GM12891 (cell line): Measurements from ENCODE around the gene BDNF.

Experiments used
- DNase-seq: peaks from one replicate; pipeline ENCODE4 v3.0.0; 2011; ENCODE audit warnings: low spot score; ENCODE audit not compliant: insufficient read length
- FAIRE-seq: peaks from 2 replicates; lab custom pipeline; 2011; peaks lifted over from hg19 to GRCh38; lab: Jason Lieb, UNC
- PAX5 ChIP-seq: IDR thresholded peaks from 2 replicates; pipeline ENCODE4 v1.6.1; 2011; ENCODE audit warnings: low read length, moderate library complexity, mild to moderate bottlenecking; ENCODE audit not compliant: insufficient read depth, severe bottlenecking
- POLR2A ChIP-seq: IDR thresholded peaks from 2 replicates; pipeline ENCODE4 v1.6.1; 2011; ENCODE audit warnings: low read depth, low read length, control low read depth
- POLR2AphosphoS5 ChIP-seq: IDR thresholded peaks from 2 replicates; pipeline ENCODE4 v1.6.1; 2011; ENCODE audit warnings: low read depth, low read length, control low read depth
- POU2F2 ChIP-seq: IDR thresholded peaks from 2 replicates; pipeline ENCODE4 v1.6.1; 2011; ENCODE audit warnings: low read depth, mild to moderate bottlenecking, control low read depth, low read length, moderate library complexity
- SPI1 ChIP-seq: IDR thresholded peaks from 2 replicates; pipeline ENCODE4 v1.6.1; 2011; ENCODE audit warnings: low read depth, low read length, control low read depth
- TAF1 ChIP-seq: IDR thresholded peaks from 2 replicates; pipeline ENCODE4 v1.6.1; 2011; ENCODE audit warnings: low read depth, low read length, control low read depth

BDNF gene

DNA sequence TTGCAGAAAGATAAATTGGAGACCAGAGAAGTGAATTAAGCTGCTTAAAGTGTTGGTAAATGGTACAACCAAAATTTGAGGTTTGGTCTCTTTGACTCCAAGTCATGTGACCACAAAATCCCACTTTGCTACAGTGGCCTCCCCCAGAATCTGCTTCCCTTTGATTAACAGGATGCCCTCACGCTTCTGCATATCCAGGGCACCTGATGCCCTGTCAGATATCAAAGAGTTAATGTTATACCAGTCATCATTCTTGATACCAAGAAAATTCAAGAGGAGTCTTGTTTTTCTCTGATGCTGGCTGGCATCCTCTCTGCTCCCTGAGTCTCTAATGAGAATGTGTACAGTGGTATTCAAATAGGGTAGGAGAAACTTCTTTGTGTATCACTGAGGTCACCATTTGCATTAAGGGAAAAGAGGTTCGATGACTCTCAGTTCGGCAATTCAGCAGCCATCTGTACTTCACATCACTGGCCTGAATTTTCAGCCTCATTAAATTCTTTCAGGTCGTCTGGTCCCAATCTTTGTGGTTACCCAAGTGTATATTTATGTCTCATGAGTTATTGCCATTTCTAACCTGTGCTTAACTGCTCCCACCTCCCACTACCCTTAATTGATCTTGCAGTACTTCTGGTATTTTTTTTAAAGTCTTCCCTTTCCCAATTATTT is 73.9 kb downstream of the BDNF start:
- FAIRE-seq (no peak), DNase-seq (no peak)
- no peak for TF ChIP-seq PAX5
- no peak for TF ChIP-seq SPI1
- no peak for TF ChIP-seq POLR2A
- TF ChIP-seq POLR2AphosphoS5: no peak
- TF ChIP-seq TAF1: no peak
- TF ChIP-seq POU2F2: no peak

DNA sequence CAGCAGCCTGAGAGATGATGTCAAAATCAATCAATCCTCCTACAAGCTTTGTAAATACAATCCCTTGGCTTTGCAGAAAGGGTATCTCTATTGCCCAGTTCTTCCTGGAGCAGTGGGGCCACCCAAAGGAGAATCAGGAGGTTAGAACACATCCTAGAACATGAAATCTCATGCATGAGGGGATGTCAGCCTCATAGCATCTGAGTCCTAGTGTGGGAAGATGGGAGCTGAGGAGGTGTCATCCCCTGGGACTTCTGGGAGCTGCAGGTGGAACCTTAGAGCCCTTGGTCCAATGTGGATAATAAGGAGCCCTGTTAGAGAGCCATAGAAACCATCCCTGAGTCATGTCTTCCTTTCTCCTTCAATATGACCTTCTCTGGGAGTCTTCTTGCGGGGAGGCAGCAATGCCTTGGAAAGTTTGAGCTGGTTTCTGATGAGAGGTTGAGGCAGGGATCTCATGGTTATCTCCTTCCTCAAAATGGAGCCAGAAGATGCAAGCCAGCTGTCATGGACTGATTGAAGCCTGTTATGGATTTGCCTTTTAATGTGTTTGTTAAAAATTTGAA is 74.8 kb downstream of the BDNF start:
- DNase-seq (no peak), FAIRE-seq (no peak)
- TF ChIP-seq TAF1 (no peak), POLR2A (no peak), PAX5 (no peak), POLR2AphosphoS5 (no peak), POU2F2 (no peak), SPI1 (no peak)

DNA sequence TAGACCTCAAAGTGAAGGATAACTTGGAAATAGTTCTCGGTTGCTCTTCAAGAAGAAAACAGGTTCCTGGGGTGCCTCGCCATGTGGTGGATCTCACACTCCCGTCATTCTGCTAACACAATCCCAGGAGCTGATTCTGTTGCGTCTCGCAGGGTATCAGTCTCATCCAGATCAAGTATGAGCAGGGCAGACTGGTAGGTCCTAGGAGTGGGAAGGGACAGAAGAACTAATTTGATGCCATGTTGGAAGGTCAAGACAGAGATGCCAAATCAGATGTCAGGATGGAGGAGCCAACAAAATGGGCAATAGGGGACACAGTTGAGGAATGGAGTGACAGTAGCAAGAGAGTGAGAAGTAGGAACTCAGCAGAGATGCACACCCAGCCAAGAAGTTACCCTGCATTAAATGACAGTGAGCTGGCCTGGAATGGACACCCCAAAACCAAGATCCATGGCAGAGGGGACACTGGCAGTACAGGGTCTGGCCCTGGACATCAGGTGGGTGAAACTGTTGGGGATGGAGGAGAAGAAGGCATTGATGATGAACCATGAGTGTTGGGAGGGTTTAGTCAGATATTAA is 76.2 kb downstream of the BDNF start:
- TF ChIP-seq PAX5: no peak
- TF ChIP-seq POLR2A: no peak
- TF ChIP-seq POU2F2: no peak
- TF ChIP-seq TAF1: no peak
- no peak for TF ChIP-seq POLR2AphosphoS5
- no peak for TF ChIP-seq SPI1
- DNase-seq (no peak), FAIRE-seq (no peak)

DNA sequence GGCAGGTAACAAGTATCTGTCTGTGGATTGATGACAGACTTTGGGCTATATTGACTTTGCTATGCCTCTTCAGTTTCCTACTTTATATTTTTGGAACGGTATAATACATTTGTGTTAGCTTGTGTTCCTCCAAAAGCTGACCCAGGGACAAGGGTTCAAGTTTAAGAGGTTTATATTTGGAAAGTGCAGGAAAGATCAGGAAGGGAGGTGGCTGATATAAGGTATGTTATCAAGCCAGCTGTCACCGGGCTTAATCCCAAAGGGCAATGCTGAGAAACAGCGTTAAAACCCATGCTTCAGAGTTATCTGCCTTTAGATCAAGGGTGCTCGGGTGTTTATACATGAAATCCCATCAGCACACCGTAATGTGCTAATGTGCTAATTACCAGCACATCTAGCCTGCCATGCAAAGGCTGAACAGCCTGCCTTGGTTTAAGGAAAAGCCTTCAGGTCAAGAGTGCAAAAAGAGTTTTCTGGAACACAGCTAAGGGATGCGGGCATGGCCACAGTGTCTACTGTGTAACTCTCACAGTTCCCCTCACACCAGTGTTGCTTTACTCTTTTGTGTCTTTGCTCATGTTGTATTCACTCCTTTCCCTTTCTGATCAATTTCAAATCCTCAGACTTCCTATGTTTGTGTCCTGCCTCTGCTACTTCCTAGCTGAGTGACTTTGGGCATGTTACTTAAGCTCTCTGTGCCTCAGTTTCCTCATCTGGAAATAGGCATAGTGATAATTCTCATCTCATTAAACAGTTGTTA is 77.5 kb downstream of the BDNF start:
- FAIRE-seq (no peak), DNase-seq (no peak)
- TF ChIP-seq PAX5 (no peak), POLR2AphosphoS5 (no peak), POU2F2 (no peak), POLR2A (no peak), SPI1 (no peak)

DNA sequence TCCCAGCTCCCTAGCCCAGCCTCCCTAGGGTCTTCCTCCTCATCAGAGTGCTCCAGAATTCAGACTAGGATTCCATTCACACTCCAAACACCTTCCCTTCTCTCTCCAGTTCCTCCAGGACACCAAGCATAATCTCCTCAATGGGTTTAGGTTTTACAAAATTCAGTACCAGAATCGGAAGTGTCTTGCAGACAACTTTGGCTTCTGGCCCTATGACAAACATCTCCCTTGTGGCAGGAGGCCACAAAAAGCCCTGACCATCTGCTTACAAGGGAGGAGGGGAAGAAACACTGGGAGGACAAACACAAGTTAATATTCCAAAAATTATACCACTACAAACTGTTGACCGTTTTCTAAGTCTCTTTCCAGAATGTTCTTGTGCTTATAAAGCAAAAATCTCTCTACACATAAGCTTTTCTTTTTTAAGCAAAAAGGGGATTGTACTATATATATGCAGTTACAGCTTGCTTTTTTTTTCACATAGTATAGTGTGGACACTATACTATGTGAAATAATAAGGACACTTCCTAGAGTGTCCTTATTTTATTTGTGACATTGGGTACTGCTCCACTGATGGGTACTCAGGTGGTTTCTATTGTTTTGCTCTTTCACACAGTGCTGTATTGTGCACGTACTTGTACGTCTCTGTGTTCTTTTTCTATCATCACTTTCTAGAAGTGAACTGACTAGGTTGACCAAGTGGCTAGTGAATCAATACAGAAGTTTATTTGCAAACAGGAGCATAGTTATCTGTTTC is 78.7 kb downstream of the BDNF start:
- DNase-seq (no peak), FAIRE-seq (no peak)
- no peak for TF ChIP-seq TAF1
- TF ChIP-seq POU2F2: no peak
- no peak for TF ChIP-seq PAX5

DNA sequence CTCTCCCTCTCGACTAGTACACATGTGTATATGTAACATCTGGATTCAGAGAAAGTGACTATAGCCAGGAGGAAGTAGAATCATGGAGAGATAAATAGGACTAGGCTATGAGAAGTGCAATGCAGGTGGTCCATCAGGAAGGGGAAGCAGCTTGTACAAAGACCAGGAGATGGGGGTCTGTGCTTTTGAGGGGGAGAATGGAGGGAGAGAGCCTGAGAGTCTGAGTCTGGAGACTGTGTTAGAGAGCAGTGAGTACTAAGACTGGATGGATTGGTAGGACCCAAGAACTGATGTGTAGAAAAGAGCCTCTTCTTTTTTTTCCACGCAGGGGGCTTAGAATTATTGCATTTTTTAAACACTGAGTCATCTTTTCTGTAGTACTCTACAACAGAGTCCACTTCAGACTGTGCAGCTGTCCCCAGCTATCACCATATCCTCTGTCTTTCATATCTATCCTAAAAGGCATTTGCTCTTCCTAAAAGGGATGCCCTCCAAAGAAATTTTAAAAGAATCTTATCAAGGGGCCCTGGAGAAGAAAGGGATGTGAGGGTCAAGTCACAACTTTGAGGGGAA is 80.4 kb downstream of the BDNF start:
- FAIRE-seq: no peak
- no peak for DNase-seq
- TF ChIP-seq TAF1 (no peak), SPI1 (no peak), PAX5 (no peak), POLR2A (no peak), POLR2AphosphoS5 (no peak), POU2F2 (no peak)

DNA sequence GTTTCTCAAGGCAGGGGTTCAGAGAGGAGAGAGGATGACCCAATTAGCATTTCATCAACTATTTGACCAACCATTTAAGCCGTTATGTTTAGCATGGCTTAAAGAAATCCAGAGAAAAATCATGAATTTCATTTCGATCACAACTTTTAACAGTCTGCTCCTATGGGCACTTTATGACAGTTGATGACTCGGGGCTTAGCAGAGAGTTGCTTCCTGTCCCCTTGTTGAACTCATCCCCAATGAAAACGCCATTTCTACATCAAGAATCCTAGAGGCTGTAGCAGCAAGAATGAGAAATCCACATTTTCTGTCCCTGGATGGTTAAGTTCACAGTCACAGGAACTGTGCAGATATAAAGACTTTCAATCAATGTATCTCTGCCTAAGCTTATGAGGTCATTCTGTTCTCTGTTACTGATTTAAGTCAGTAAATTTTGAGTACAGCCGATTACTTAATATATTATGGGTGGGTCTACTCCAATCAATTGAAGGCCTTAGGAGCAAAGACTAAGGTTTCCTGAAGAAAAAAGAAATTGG is 81.1 kb downstream of the BDNF start:
- DNase-seq: no peak
- no peak for FAIRE-seq
- TF ChIP-seq POLR2A (no peak), TAF1 (no peak), PAX5 (no peak), POLR2AphosphoS5 (no peak), SPI1 (no peak), POU2F2 (no peak)

DNA sequence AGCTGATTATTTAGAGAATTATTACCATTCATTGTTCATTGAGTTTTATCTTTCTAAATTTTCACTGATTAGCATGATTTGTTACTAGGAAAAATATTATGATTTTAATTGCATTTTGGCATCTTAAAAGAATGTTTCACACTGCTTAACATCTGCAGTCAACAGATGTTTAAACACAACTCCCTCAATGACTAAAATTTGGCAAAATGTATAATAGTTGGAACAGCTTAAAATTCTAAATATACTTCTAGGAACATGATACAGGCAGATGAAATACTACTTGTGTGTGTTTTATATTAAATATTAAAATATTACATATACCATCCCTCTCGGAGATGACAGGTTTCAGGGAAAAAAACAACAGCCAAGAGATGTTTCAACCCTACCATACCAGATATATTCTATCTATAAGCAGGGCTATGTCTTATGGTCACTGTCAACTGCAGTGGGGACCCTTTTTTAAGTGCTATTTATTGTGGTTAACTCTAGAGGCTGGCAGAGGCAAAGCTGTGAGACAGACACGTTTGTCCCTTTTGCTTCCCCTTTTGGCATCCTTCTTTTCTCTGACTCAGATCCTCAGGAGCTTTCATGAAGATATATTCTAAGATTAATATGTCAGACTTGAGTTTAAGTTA is 81.9 kb downstream of the BDNF start:
- DNase-seq: no peak
- FAIRE-seq: no peak
- no peak for TF ChIP-seq TAF1
- no peak for TF ChIP-seq SPI1
- no peak for TF ChIP-seq POLR2A
- TF ChIP-seq POLR2AphosphoS5: no peak
- no peak for TF ChIP-seq PAX5
- TF ChIP-seq POU2F2: no peak

DNA sequence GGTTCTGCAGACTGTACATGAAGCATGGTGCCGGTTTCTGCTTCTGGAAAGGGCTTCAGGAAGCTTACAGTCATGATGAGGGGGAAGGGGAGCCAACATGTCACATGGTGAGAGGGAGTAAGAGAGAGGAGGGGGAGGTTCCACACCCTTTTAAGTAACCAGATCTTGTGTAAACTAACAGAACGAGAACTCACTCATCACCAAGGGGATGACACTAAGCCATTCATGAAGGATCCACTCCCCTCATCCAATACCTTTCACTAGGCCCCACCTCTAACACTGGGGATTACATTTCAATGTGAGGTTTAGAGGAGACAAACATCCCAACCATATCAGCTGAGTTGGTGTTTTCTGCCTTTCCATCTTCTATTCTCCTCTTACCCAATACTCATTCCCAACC is 83.5 kb downstream of the BDNF start:
- FAIRE-seq (no peak), DNase-seq (no peak)
- TF ChIP-seq PAX5 (no peak), SPI1 (no peak), POU2F2 (no peak), TAF1 (no peak), POLR2AphosphoS5 (no peak), POLR2A (no peak)
